Mesendoderm (in vitro differentiated cells): ENCODE results near the gene HLA-DRB5.
"Not testable (repeated sequence)": the region's sequence is repeated elsewhere in the genome, so short reads cannot be mapped to it uniquely, and the experiment has no call there.

ENCODE experiments used
- DNase-seq: peaks from one replicate; pipeline ENCODE4 v3.0.0; 2013
- H2AK5ac ChIP-seq: 2 replicates; pipeline ENCODE4 v1.6.1; 2013; ENCODE audit warnings: low read length, inconsistent platforms
- H2BK120ac ChIP-seq: 2 replicates; pipeline ENCODE4 v1.6.1; 2013; ENCODE audit warnings: low read depth, mild to moderate bottlenecking, low read length, moderate library complexity, mixed read lengths
- H2BK15ac ChIP-seq: replicated peaks from 2 replicates; pipeline ENCODE4 v1.6.1; 2013; ENCODE audit warnings: low read depth, mild to moderate bottlenecking, moderate library complexity
- H2BK5ac ChIP-seq: 2 replicates; pipeline ENCODE4 v1.6.1; 2013; ENCODE audit warnings: low read length, inconsistent platforms
- H3K18ac ChIP-seq: 2 replicates; pipeline ENCODE4 v1.6.1; 2013; ENCODE audit warnings: mild to moderate bottlenecking, low read length, mixed read lengths
- H3K23ac ChIP-seq: one replicate; pipeline ENCODE4 v1.6.1; 2013; ENCODE audit warnings: low read length
- H3K27ac ChIP-seq: 2 replicates; pipeline ENCODE4 v1.5.1; 2013; ENCODE audit warnings: low read depth, mild to moderate bottlenecking, inconsistent platforms, low read length, moderate library complexity
- H3K27me3 ChIP-seq: 2 replicates; pipeline ENCODE4 v1.6.1; 2013; ENCODE audit warnings: low read length, control low read depth, mild to moderate bottlenecking, inconsistent platforms; ENCODE audit not compliant: insufficient read depth, poor library complexity
- H3K36me3 ChIP-seq: 2 replicates; pipeline ENCODE4 v1.6.1; 2013; ENCODE audit warnings: low read length, inconsistent platforms; ENCODE audit not compliant: control insufficient read depth, insufficient read depth
- H3K4ac ChIP-seq: one replicate; pipeline ENCODE4 v1.6.1; 2013; ENCODE audit warnings: low read depth, mild to moderate bottlenecking, low read length, moderate library complexity
- H3K4me1 ChIP-seq: 2 replicates; pipeline ENCODE4 v1.6.1; 2013; ENCODE audit warnings: low read depth, low read length, inconsistent platforms; ENCODE audit not compliant: control insufficient read depth
- H3K4me2 ChIP-seq: 2 replicates; pipeline ENCODE4 v1.6.1; 2013; ENCODE audit warnings: low read length
- H3K4me3 ChIP-seq: 2 replicates; pipeline ENCODE4 v1.5.1; 2013; ENCODE audit warnings: mild to moderate bottlenecking, low read length
- H3K56ac ChIP-seq: one replicate; pipeline ENCODE4 v1.6.1; 2013; ENCODE audit warnings: low read length
- H3K79me1 ChIP-seq: 2 replicates; pipeline ENCODE4 v1.6.1; 2013; ENCODE audit warnings: low read length, inconsistent platforms
- H3K79me2 ChIP-seq: 2 replicates; pipeline ENCODE4 v1.6.1; 2013; ENCODE audit warnings: mild to moderate bottlenecking, low read length; ENCODE audit not compliant: control insufficient read depth, insufficient read depth
- H3K9ac ChIP-seq: 2 replicates; pipeline ENCODE4 v1.6.1; 2013; ENCODE audit warnings: low read length, inconsistent platforms
- H4K5ac ChIP-seq: one replicate; pipeline ENCODE4 v1.6.1; 2013; ENCODE audit warnings: low read length
- H4K8ac ChIP-seq: one replicate; pipeline ENCODE4 v1.6.1; 2013; ENCODE audit warnings: low read depth, mild to moderate bottlenecking, control low read depth, low read length, moderate library complexity
- WGBS: extraction: QIAGEN DNeasy Blood & Tissue Kit; methylation state at CpG from one replicate; pipeline ENCODE4 v1.1.7; 2013; ENCODE audit warnings: low lambda C conversion rate, missing lambda C conversion rate; ENCODE audit not compliant: insufficient coverage; ENCODE audit errors: extremely low coverage; 5-methylcytosine and 5-hydroxymethylcytosine counted together

Gene HLA-DRB5

DNA sequence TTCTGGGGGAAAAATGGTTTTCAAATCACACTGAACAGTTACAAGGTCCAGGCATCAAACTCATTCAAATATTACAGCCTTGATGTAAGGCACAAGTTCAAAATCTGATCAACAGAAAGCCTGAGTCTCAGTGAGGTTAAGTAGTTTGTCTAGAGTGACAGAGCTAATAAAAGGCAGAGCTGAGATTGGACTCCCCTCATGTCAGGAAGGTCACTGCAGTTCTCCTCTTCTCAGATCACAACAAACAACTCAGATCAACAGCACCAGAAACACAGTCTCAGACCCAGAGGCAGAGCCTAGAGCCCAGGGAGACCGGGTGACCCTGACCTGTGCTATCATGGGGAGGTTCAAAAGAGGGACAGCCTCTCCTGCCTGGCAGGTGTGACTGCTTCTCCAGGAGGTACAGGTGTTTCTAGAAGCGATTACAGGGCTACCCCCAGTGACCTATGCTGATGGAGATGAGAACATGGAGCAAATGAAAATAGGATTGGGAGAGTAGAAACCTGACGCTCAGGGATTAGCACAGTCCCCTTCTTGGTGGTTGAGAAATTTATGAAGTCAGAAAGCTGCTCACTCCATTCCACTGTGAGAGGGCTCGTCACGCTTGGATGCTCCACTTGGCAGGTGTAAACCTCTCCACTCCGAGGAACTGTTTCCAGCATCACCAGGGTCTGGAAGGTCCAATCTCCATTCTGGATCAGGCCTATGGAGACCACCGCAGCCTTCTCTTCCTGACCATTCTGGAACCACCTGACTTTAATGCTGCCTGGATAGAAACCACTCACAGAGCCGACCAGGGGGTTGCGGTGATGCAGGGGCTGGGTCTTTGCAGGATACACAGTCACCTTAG lies 24.3 kb upstream of the HLA-DRB5 start:
- Histone ChIP-seq H3K4me3 (no peak overlapping the region), H3K23ac (no peak overlapping the region), H3K27me3 (no peaks in the 10 kb centered on the region), H3K79me1 (no peaks in the 10 kb centered on the region), H3K79me2 (no peaks in the 10 kb centered on the region), H2BK120ac (no peak overlapping the region), H3K4ac (no peak overlapping the region), H3K4me2 (no peak overlapping the region), H2BK15ac (no peak overlapping the region), H4K5ac (no peak overlapping the region), H4K8ac (no peak overlapping the region), H3K27ac (no peak overlapping the region), H2BK5ac (no peak overlapping the region), H3K36me3 (no peaks in the 10 kb centered on the region), H2AK5ac (no peak overlapping the region), H3K56ac (no peak overlapping the region), H3K4me1 (no peaks in the 10 kb centered on the region), H3K18ac (no peak overlapping the region), H3K9ac (no peak overlapping the region)
- DNase-seq: no peak
- no CpG with 5 or more reads among the region's 9 CpGs for WGBS

GRCh38 chr6:32553037-32553742 lies 23.1 kb upstream of the HLA-DRB5 start:
- Histone ChIP-seq H3K23ac (no peak overlapping the region), H3K36me3 (no peaks in the 10 kb centered on the region), H3K9ac (no peak overlapping the region), H3K18ac (no peak overlapping the region), H3K79me1 (no peaks in the 10 kb centered on the region), H2BK15ac (no peak overlapping the region), H2BK5ac (no peak overlapping the region), H2BK120ac (no peak overlapping the region), H3K4me1 (no peaks in the 10 kb centered on the region), H3K4ac (no peak overlapping the region), H3K79me2 (no peaks in the 10 kb centered on the region), H3K4me3 (no peak overlapping the region), H3K27me3 (no peaks in the 10 kb centered on the region), H3K27ac (no peak overlapping the region), H4K8ac (no peak overlapping the region), H4K5ac (no peak overlapping the region), H3K4me2 (no peak overlapping the region), H3K56ac (no peak overlapping the region), H2AK5ac (no peak overlapping the region)
- DNase-seq: peak; percentile 9
- no CpG with 5 or more reads among the region's 5 CpGs for WGBS

GRCh38 chr6:32551410-32551809 lies 21.3 kb upstream of the HLA-DRB5 start:
- no peak for DNase-seq
- WGBS: no CpG with 5 or more reads among the region's 5 CpGs

GRCh38 chr6:32539839-32540238 lies 9.8 kb upstream of the HLA-DRB5 start:
- no peak for DNase-seq
- Histone ChIP-seq H2AK5ac (no peak overlapping the region), H3K4me3 (no peak overlapping the region), H3K4me2 (no peak overlapping the region), H3K23ac (no peak overlapping the region), H3K56ac (no peak overlapping the region), H3K79me1 (no peaks in the 10 kb centered on the region), H2BK120ac (no peak overlapping the region), H3K4me1 (no peaks in the 10 kb centered on the region), H3K79me2 (no peaks in the 10 kb centered on the region), H2BK5ac (no peak overlapping the region), H3K27ac (no peak overlapping the region), H3K18ac (no peak overlapping the region), H3K27me3 (no peaks in the 10 kb centered on the region), H3K9ac (no peak overlapping the region), H2BK15ac (no peak overlapping the region), H4K5ac (no peak overlapping the region), H4K8ac (no peak overlapping the region), H3K36me3 (no peaks in the 10 kb centered on the region), H3K4ac (no peak overlapping the region)
- WGBS: no CpG with 5 or more reads among the region's 5 CpGs

More at GRCh38 chr6:32551410-32551809, 21.3 kb upstream of the HLA-DRB5 start:
- no peaks in the 10 kb centered on the region for H3K4me1 ChIP-seq
- H2AK5ac ChIP-seq: no peak overlapping the region
- no peak overlapping the region for H2BK5ac ChIP-seq
- H3K4me3 ChIP-seq: no peak overlapping the region
- H3K9ac ChIP-seq: no peak overlapping the region
- no peak overlapping the region for H3K27ac ChIP-seq
- no peak overlapping the region for H2BK120ac ChIP-seq
- H3K79me1 ChIP-seq: no peaks in the 10 kb centered on the region
- H3K4me2 ChIP-seq: no peak overlapping the region
- no peaks in the 10 kb centered on the region for H3K36me3 ChIP-seq
- H3K27me3 ChIP-seq: no peaks in the 10 kb centered on the region
- no peak overlapping the region for H2BK15ac ChIP-seq
- H3K4ac ChIP-seq: no peak overlapping the region
- H3K23ac ChIP-seq: no peak overlapping the region
- H3K56ac ChIP-seq: no peak overlapping the region
- H4K5ac ChIP-seq: no peak overlapping the region
- H3K18ac ChIP-seq: no peak overlapping the region
- no peak overlapping the region for H4K8ac ChIP-seq
- H3K79me2 ChIP-seq: no peaks in the 10 kb centered on the region

DNA sequence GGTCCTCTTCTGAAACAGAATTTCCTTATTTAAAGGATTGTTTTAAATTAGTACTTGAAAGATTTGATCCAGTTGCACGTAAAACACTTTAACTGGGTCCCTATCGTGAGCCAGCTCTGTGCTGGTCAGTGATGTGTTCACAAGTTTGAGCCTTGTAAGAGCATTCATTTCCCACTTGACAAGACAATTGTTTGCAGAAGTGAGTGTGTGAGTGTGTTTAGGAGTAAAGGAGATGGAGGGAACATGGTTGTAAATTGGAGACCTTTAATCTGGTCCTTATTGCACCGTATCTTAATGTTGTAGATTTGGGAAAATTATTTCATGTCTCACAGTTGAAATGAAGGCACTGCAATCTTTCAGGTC lies 325 bp upstream of the HLA-DRB5 start:
- H3K4me2 ChIP-seq, H3K9ac ChIP-seq, H2BK15ac ChIP-seq, H3K18ac ChIP-seq, H3K4ac ChIP-seq, H3K56ac ChIP-seq, H3K79me2 ChIP-seq, H3K36me3 ChIP-seq, H3K4me1 ChIP-seq, H3K79me1 ChIP-seq, H4K8ac ChIP-seq, H3K27me3 ChIP-seq, H4K5ac ChIP-seq, H2BK5ac ChIP-seq, H3K4me3 ChIP-seq, H3K23ac ChIP-seq, H2AK5ac ChIP-seq, DNase-seq, H2BK120ac ChIP-seq, H3K27ac ChIP-seq: not testable (repeated sequence)
- WGBS: no CpG with 5 or more reads among the region's 3 CpGs
